GM21619 (cell line): Measurements from ENCODE around the gene PKD1L1.
A peak's percentile ranks its signal among the peaks of the same experiment; 100 is the strongest.

ENCODE experiments used
- ATAC-seq: cut with Tn5 transposase; IDR thresholded peaks from one replicate; pipeline ENCODE4 v1.9.1; 2021; ENCODE audit not compliant: unreplicated experiment

PKD1L1 gene

GRCh38 chr7:47743965-47744591 is 204.2 kb downstream of the PKD1L1 start:
- no peak for ATAC-seq

- no peak for ATAC-seq
Observed at GRCh38 chr7:47741984-47742383, 206.3 kb downstream of the PKD1L1 start.

GRCh38 chr7:47739891-47740290 is 208.4 kb downstream of the PKD1L1 start:
- no peak for ATAC-seq

GRCh38 chr7:47739301-47739875 is 208.9 kb downstream of the PKD1L1 start:
- ATAC-seq = no peak

- peak; percentile 82 for ATAC-seq
Observed at GRCh38 chr7:47738563-47739166, 209.6 kb downstream of the PKD1L1 start.

GRCh38 chr7:47737601-47738000 is 210.7 kb downstream of the PKD1L1 start:
- no peak for ATAC-seq

GRCh38 chr7:47735431-47736345 is 212.6 kb downstream of the PKD1L1 start:
- no peak for ATAC-seq

GRCh38 chr7:47734949-47735291 is 213.3 kb downstream of the PKD1L1 start:
- ATAC-seq = no peak

- ATAC-seq = no peak
Observed at GRCh38 chr7:47734287-47734948, 213.8 kb downstream of the PKD1L1 start.

GRCh38 chr7:47730142-47730541 is 218.1 kb downstream of the PKD1L1 start:
- ATAC-seq = no peak

- ATAC-seq = no peak
Observed at GRCh38 chr7:47726047-47726726, 222.1 kb downstream of the PKD1L1 start.

- no peak for ATAC-seq
Observed at GRCh38 chr7:47725031-47725780, 223.1 kb downstream of the PKD1L1 start.
